Measurements from ENCODE around the gene PCYT1A. TPM values are rescaled to one million over a fixed set of nuclear protein-coding genes. Genes with fewer than 3 reads are reported as not detected.
"Not testable (repeated sequence)": the region's sequence is repeated elsewhere in the genome, so short reads cannot be mapped to it uniquely, and the experiment has no call there.

The PCYT1A gene
- total RNA-seq, 1 experiment from 2014 or later, result 83.8 TPM

DNA sequence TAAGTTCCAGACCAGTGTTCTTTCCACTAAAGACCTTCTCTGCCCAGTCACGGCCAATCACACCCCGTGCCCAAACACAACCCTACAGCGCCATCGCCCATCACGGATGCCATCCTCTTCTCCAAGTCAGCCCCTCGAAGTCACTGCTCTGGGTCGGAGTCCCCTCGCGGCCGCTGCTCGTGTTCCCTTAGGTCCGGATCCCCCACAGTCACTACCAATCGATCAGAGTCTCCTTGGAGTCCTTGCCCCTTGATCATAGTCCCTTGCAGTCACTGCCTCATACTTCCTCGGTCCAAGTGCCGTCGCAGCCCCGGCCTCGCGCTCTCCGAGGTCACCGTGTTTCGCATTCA lies 461 bp downstream of the PCYT1A start:
- peak; percentile 40 for DNase-seq (ENCODE audit: low read depth)

DNA sequence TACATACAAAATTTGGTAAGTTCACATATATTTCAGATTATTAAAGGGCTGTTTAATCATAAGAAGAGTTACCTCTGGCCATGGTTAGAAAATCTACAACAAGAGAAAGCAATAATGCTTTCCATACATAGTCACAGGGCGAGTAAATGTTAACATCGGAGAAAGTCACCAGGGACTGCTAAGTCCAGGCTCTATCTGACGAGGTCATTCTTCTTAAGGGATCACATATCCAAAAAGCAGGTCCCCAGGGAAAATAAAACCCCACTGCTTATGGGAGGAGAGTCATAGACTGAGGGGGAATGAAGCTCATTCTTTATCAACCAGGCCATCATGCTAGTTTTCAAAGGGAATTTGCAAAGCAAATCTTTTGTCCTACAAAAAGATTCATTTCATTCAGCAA lies 3.1 kb downstream of the PCYT1A start:
- no peak for DNase-seq (ENCODE audit: low read depth)

DNA sequence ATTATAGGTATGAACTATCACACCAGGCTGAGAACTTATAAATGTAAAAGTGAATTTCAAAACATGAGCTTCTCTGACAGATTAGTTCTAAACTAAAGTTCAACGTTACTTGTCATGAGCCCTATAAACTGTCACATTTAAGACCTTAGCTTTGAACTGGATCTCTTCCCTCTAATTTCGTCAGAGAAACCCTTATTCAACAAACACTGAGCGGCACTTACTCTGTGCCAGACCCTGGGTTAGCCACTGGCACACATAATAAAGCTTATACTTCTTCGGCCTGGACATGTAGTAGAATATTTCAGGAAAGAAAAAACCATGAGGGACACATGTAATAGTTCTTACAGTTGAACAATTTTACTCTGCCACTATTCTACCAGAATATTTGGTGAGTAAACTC lies 5.6 kb downstream of the PCYT1A start:
- no peak for DNase-seq (ENCODE audit: low read depth)

DNA sequence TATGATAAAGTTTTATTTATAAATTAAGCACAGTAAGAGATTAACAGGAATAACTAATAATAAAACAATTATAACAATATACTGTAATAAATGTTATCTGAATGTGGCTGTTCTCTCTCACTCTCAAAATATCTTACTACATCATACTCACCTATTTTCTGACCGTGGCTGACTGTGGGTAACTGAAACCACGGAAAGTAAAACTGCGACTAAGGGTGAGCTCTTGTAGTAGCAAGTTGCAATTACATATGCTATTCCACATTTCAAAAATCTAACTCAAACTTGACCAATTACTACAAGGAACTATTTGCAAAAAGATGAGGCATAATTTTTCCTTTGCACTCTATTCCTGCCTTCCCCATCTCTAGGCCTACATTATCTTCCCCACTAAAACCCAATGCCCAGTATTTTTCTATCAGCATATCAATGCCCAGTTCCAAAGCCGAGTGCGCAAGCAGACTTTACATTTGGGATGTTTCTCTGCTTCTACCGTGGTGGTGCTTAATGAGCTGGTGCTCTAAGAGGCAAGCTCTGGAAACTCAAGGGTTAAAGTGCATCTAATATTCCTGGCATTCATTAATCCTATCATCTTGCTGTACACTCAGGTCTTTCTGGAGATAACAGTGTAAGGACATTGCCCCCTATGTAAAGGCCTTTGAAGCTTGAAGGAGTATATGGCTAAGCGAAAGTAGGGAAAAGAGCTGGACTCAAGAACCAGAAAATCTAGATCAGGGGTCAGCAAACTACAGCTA lies 6.7 kb downstream of the PCYT1A start:
- no peak for DNase-seq (ENCODE audit: low read depth)

DNA sequence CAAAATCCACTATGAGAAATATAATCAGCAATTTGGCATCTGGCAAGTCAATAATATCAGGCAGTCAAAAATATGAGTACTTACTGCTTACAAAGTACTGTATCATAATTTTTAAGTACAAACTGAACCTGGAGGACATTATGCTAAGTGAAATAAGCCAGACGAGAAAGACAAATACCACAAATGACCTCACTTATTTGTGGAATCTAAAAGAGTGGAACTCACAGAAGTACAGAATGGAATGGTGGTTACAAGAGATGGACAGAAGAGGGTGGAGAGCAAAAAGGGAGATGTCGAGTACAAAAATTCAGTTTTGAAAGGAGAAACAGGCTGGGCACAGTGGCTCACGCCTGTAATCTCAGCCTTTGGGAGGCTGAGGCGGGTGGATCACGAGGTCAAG lies 12.4 kb downstream of the PCYT1A start:
- DNase-seq (ENCODE audit: low read depth), result peak; percentile 26

DNA sequence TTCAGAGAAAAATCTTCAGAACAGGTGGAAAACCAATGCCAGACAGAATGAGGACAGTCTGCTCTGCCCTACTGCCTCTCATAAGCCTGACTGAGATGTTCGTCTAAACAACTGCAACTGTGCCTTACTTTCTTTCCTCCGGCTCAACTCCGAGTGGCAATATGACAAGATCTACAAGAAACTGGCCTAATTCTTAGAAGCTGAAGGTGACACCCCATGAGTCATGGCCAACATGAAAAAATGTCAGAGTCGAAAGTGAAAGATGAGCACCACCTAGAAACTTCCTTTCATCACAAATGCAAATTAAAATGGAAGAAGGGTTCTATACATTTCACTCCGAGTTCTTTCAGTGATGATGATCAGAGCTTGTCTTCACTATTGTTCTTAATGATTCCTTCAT lies 12.9 kb downstream of the PCYT1A start:
- peak; percentile 64 for DNase-seq (ENCODE audit: low read depth)

DNA sequence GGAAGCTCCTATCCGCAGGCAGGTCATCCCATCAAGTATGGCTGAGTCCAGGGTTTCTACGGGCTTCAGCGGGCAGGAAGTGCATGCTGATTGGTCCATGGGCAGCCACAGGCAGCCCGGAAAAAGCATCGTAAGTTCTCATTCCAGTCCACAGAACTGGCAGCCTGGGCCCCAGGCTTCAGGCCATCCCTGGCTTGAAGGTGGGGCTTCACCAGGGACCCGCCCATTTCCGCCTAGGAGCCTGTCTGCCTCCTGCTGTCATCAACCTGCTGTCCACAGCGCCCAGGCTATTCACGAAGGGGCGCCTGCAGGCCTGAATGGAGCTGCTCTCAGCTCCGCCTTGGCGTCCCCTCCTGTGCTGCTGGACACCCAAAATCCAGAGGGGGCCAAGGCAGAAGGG lies 13.9 kb downstream of the PCYT1A start:
- no peak for DNase-seq (ENCODE audit: low read depth)

DNA sequence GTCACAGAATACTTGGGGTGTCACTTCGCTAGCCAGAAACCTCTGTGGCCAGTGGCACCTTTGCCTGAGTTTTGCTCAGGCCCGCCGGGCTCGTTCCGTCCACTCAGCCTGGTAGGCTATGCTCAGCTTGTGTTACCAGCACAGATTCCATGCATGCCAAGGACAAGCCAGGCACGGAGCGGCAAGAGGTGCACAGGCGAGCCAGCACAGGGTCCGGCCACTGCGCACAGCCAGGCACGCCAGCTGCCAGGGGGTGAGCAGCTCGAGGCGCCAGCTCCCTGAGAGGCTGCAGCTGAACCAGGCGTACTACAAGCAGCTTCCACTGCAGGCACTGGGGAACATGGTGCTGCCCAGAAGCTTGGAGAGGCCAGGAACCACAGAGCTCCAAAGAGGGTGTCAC lies 14.7 kb downstream of the PCYT1A start:
- no peak for DNase-seq (ENCODE audit: low read depth)

DNA sequence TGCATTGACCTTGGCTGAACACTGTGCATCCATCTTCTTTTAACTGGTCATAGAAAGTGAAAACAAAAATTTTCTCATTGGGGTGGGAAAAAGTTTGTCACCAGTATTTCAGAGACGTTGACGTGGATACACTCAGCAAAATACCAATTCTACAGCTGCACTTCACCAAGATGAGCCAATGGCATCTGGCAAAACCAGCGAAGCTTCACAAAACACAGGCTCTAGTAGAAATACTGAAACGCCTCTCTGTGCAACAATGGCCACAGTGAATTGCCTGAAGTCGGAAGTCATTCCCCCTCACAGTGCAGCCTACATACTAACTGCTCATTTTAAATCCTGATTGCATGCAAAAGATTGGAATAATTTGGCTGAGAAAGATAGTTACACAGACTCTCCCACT lies 17.0 kb downstream of the PCYT1A start:
- no peak for DNase-seq (ENCODE audit: low read depth)

DNA sequence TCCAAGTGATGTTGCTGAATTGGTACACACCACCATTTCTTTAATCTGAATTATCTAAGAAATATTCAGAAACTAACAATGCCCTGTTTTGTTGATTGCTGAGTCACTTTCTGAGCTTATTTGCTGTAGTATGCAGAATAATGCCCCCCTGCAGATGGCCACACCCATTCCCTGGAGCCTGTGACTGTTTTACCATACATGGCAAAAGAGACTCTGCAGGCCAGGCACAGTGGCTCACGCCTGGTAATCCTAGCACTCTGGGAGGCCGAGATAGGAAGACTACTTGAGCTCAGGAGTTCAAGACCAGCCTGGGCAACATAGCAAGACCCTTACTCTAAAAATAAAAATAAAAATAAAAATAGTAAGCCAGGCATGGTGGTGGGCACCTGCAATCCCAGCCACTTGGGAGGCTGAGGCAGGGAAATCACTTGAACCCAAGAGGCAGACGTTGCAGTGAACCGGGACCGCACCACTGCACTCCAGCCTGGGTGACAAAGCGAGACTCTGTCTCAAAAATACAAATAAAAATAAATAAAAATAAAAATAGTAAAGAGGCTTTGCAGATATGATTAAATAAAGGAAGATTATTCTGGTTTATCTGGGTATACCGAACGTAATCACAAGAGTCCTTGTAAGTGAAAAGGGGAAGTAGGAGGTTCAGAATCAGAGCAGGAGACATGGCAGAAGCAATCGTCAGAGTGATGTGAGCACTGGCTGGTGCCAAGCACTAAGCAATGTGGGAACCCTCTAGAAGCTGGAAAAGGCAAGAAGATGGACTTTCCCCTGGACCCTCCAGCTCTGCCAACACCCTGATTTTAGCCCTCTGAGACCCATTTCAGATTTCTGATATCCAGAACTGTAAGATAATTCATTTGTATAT lies 19.0 kb downstream of the PCYT1A start:
- DNase-seq (ENCODE audit: low read depth), result peak; percentile 94

DNA sequence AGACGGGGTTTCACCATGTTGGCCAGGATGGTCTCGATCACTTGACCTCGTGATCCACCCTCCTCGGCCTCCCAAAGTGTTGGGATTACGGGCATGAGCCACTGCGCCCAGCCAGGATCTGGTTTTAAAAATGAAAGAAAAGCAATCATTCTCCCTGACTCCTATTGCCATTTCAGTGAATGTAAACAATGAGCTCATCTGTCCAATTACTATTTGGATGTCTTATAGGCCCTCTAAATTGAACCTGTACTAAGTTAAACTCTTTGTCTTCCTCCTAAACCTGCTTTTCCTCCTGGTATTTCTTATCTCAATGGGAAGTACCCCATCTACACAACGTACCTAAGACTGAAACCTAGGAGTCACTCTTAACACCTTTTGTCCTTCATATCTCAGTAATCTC lies 23.7 kb downstream of the PCYT1A start:
- DNase-seq (ENCODE audit: low read depth), result no peak

DNA sequence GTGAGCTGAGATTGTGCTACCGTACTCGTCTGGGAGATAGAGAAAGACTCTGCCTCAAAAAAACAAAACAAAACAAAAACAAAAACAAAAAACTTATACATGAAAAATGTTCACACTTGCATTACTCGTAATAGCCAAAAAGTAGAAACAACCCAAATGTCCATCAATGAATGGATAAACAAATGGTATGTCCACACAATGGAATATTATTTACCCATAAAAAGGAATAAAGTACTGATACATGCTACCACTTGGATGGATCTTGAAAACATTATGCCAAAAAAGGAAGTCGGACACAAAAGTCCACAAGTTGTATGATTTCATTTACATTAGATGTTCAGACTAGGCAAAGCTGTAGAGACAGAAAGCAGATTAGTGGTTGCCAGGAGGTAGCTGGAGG lies 26.7 kb downstream of the PCYT1A start:
- no peak for DNase-seq (ENCODE audit: low read depth)

DNA sequence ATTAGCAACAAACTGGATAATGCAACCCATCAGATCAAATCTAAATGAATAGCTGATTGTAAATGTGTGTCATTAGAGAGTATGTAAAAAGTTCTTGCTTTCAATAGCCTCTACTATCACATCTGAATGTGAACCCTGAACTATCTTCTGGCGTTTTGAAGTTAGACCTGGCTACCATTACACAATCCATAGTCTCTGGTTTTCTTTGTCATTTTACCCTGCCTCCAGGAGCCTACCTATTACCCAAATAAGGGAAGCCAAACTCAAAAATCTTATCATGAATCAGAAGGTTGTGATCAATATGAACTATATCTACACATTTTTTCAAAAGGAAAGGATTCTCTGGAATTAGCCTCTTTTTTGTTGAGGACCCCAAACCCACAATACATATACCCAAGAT lies 31.8 kb downstream of the PCYT1A start:
- DNase-seq (ENCODE audit: low read depth), result no peak

DNA sequence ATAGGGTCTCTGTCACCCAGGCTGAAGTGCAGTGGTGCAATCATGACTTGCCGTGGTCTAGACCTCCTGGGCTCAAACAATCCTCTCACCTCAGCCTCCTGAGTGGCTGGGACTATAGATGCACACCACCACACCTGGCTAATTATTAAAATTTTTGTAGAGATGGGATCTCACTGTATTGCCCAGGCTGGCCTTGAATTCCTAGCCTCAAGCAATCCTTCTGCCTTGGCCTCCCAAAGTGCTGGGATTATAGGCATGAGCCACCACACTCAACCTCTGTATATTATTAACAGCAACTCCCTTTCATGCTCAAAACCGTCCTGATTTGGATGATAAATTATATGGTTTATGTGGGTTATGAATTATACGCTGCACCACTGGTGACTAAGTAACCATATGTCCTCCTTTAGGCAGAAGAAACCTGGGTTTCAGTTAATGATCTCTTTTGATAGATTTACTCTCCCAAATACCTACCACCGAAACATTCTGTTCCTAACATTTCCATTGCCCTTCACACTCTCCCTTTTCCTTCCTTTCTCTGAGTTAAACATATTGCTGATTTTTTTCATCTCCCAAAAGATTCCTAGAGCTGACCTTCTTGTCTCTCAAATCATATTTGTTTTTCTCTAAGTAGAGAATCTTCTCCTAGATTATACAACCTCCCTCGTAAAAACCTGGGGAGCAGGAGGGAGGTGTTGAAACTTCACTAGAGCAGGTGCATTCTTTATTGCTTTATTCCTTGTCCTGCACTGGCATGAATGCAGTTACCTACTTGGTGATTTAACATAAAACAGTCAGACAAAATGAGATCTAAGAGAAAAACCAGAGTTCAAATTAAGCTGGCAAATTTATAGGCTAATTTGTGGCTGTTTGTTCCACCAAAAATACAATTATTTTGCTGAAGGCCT lies 32.9 kb downstream of the PCYT1A start:
- DNase-seq (ENCODE audit: low read depth), result no peak

DNA sequence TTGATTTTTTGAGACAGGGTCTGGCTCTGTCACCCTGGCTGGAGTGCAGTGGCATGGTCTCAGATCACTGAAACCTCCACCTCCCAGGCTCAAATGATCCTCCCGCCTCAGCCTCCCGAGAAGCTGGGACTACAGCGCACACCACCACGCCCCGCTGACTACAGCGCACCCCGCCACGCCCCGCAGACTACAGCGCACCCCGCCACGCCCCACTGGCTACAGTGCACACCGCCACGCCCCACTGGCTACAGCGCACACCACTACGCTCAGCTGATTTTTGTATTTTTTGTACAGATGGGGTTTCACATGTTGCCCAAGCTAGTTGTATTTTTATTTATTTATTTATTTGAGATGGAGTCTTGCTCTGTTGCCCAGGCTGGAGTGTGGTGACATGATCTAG lies 35.6 kb downstream of the PCYT1A start:
- DNase-seq (ENCODE audit: low read depth), result no peak

DNA sequence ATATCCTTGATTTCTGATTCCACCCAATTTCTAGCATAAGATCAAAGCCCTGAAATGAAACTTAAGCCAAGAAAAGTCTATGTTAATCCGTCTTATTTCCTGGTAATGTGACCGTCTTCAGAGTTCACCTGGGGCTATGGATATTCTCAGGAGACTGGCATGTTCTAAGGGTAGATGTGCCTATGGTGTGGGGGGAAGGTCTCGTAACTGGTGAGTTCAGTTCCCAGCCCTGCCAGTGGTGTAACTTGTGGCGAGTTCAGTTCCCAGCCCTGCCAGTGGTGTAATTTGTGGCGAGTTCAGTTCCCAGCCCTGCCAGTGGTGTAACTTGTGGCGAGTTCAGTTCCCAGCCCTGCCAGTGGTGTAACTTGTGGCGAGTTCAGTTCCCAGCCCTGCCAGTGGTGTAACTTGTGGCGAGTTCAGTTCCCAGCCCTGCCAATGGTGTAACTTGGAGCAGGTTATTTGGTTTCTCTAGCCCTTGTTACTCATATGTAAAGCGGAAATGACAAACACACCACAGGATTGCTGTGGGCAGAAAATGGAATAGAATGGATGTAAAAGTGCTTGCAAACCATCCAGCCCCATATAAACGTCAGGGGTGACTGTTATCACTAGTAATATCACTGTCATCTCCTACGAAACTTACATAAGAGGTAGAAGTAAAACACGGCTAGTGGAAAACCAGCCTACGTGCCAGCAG lies 40.8 kb downstream of the PCYT1A start:
- peak; percentile 96 for DNase-seq (ENCODE audit: low read depth)

DNA sequence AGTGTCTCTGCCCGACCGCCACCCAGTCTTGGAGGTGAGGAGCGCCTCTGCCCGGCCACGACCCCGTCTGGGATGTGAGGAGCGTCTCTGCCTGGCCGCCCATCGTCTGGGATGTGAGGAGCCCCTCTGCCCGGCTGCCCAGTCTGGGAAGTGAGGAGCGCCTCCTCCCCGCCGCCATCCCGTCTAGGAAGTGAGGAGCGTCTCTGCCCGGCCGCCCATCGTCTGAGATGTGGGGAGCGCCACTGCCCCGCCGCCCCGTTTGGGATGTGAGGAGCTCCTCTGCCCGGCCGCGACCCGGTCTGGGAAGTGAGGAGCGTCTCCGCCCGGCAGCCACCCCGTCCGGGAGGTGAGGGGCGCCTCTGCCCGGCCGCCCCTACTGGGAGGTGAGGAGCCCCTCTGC lies 43.4 kb downstream of the PCYT1A start:
- not testable (repeated sequence) for DNase-seq (ENCODE audit: low read depth)

DNA sequence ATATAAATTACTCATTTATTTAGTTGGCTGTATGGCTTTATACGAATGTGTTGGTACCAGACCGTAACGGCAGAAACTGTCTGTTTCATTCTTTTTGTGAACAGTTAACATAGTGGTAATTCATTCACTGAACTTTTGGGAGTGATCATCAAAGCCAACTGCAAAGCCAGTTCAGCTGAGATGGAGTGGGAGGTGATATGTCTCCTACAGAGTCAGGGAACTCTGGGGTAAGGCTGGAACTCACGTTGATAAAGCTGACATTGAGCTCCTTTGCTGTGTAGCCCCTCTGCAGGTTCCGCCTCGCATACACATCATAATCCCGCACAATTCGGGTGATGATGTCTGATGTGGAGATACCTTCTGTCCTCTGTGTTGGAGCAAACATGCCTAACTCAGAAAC lies 45.8 kb downstream of the PCYT1A start:
- DNase-seq (ENCODE audit: low read depth), result no peak

DNA sequence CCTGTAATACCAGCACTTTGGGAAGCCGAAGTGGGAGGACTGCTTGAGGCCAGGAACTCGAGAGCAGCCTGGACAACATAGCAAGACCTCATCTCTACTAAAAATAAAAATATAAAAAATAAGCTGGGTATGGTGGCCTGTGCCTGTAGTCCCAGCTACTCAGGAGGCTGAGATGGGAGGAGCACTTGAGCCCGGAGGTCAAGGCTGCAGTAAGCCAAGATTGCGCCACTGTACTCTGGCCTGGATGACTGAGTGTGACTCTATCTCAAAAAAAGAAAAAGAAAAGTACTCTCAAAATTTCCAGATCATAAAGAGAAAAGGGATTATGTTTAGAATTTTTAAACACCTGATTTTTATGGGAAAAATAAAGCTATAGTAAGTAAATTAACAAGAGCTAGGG lies 47.1 kb downstream of the PCYT1A start:
- no peak for DNase-seq (ENCODE audit: low read depth)

DNA sequence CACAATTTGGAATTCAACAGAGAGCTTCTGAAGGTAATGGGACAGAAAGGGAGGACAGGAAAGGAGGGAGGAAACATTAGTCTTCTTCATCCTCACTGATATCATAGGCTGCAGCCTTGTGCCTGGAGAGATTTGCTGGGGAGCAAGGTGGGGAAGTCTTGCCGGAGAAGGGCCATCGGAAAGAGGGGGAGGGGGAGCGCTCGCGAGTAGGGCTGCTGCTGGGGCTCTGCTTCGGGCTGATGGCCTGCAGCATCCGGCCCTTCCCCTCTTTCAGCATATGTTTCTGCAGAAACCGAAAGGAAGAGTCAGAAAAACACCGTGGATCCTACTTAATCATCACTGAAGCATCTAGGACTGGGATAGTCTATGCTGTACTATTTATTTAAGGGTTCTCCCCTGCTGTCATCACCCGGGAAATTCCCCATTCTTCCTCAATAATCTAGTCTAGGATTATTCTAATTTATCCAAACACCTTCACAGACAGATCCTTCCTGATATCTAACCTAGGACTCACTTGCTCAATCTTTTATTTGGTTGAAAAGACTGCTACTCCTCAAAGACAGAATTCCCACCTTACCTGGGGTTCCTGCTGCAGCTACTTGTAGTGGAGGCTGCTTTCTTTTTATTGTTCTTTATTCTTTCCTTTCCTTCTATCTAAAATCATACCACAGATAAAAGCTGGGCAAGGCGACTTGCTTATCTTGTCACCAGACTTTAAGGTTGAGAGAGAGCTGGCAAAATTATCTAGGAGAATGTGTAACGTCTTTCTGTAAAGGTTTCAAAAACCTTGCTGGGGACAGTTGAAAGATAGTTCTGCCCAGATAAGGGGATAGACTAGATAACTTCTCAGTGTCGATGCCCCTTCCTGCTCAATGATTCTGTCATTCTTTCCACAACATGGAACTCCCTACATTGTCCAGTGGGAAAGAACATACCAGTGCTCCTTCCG lies 48.6 kb downstream of the PCYT1A start:
- DNase-seq (ENCODE audit: low read depth), result no peak

DNA sequence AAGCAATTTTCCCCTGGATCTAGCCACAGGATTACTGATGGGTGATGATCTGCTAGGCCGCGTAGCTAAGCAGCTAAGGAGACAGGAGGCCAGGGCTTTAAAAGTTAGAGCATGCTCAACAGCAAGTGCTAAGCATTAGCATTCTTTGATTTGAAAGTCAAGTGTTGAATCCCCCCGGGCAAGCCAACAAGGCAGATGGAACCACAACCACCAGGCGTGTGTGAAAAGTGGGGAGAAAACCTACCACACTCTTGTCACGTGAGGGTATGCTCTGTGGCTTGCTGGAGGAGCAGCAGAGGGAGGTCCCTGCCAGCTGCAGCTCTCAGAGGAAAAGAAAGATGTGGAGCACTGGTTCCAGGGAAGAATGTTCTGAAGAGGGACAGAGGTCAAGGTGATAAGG lies 50.3 kb downstream of the PCYT1A start:
- DNase-seq (ENCODE audit: low read depth), result no peak

Data from M059J (cell line).